Aorta (tissue), 5 donors: Measurements from ENCODE around the gene ZDHHC18. TPM values are rescaled to one million over a fixed set of nuclear protein-coding genes. Genes with fewer than 3 reads are reported as not detected.

Experiments
- ATAC-seq: fragments of 200-7000 bp; cut with Tn5 transposase; one replicate; pipeline ENCODE4 v1.9.1; 2022; ENCODE audit warnings: moderate library complexity; ENCODE audit not compliant: low FRiP score
- DNase-seq, 2 donors: peaks; one replicate each; pipeline ENCODE4 v3.0.0-alpha.2; 2020
- H3K27ac ChIP-seq, 2 donors: one replicate each; pipeline ENCODE4 v1.5.1; 2013; ENCODE audit warnings: low read length in 2 of 2, mild to moderate bottlenecking in 2 of 2, moderate library complexity in 2 of 2, control low read depth in 1 of 2, inconsistent platforms in 1 of 2, low read depth in 1 of 2
- H3K27me3 ChIP-seq, 2 donors: one replicate each; pipeline ENCODE4 v1.6.1; 2013; ENCODE audit warnings: control low read depth in 1 of 2, low read length in 1 of 2, mild to moderate bottlenecking in 1 of 2, moderate library complexity in 1 of 2; ENCODE audit not compliant: insufficient read depth in 2 of 2, control insufficient read depth in 1 of 2
- H3K36me3 ChIP-seq, 2 donors: one replicate each; pipeline ENCODE4 v1.6.1; 2013; ENCODE audit warnings: control low read depth in 1 of 2, low read length in 1 of 2, mild to moderate bottlenecking in 1 of 2; ENCODE audit not compliant: insufficient read depth in 2 of 2, control insufficient read depth in 1 of 2
- H3K4me1 ChIP-seq, 2 donors: one replicate each; pipeline ENCODE4 v1.6.1; 2013; ENCODE audit warnings: low read length in 2 of 2, control low read depth in 1 of 2, mild to moderate bottlenecking in 1 of 2, moderate library complexity in 1 of 2; ENCODE audit not compliant: insufficient read depth in 2 of 2, control insufficient read depth in 1 of 2
- H3K4me3 ChIP-seq, 2 donors: one replicate each; pipeline ENCODE4 v1.5.1; 2013; ENCODE audit warnings: low read length in 2 of 2, control low read depth in 1 of 2, mild to moderate bottlenecking in 1 of 2
- H3K9me3 ChIP-seq: one replicate; pipeline ENCODE4 v1.6.1; 2013; ENCODE audit warnings: mild to moderate bottlenecking, low read length; ENCODE audit not compliant: control insufficient read depth
- WGBS, 2 donors: extraction: QIAGEN DNeasy Blood & Tissue Kit; methylation state at CpG; one replicate each; pipeline ENCODE4 v1.1.7; 2013; 5-methylcytosine and 5-hydroxymethylcytosine counted together
- intact Hi-C, 2 donors: fragments of 100-400 bp; cut with DNase I; formaldehyde crosslinking; loops; one replicate each; pipeline versions ENCODE4 v1.14.2 to v1.15.0; 2022
- polyA plus RNA-seq, 2 donors: library from polyadenylated mRNA; stranded (reverse); fragments of 200-250 nt; gene quantifications; one replicate each; pipeline ENCODE4 v1.2.3, GENCODE V29; 2013
- total RNA-seq, 2 donors: library from RNA; stranded (reverse); fragmentation: NEBNext Ultra II Directional; extraction: Animal tissue kit (Norgen Biotek cat#: 25700); gene quantifications; one replicate each; pipeline ENCODE4 v1.2.1, GENCODE V29; 2021
- donor health status: healthy with polysubstance abuse.
- donor health status: Bipolar disorder and iron deficiency.
- donor health status: DM: no; HTN: no; CAD: no.
- donor health status: DM: no; HTN: no; CAD: no.
- donor health status: DM: yes; HTN: yes; CAD: no.

Gene ZDHHC18
- total and polyA plus RNA-seq, 4 donors: 8.0 to 21.4 (median 13.1) TPM

DNA sequence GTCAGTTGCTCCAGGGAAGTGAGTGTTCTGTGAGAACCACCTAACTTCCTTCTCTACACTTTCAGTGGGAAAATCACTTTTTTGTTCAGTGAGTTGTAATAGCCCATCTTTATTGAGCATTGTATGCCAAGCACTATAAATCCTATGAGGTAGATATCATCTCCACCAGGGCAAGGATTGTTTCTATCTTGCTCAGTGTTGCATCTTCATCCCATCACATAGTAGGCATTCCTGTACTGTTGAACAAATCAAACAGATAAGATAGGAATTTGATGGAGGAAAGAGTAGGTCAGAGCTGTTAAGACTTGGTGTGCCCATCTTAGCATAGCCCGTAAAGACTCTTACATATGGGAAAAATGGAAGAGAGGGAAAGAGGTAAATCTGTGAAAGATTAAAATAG is 41.6 kb upstream of the ZDHHC18 start:
- Histone ChIP-seq H3K4me3 (no peak overlapping the region), H3K27ac (peak overlapping the region in 1 of 2 donors; percentile 58), H3K36me3 (peaks cover 0 to 4% of the 10 kb centered on the region in 2 donors), H3K27me3 (no peaks in the 10 kb centered on the region), H3K9me3 (no peaks in the 10 kb centered on the region), H3K4me1 (peaks cover 0 to 2% of the 10 kb centered on the region in 2 donors)
- WGBS, 2 donors: 92 to 95% methylated on average over 1 of the region's 1 CpG
- DNase-seq (no peak), ATAC-seq (no peak)
- intact Hi-C loops: no loop called here

- H3K9me3 ChIP-seq: no peaks in the 10 kb centered on the region
- H3K4me3 ChIP-seq: no peak overlapping the region
- peak overlapping the region; percentile 68 to 81 for H3K27ac ChIP-seq
- peaks cover 0 to 2% of the 10 kb centered on the region in 2 donors for H3K4me1 ChIP-seq
- intact Hi-C loops: no loop called here
- H3K36me3 ChIP-seq: no peaks in the 10 kb centered on the region
- WGBS, 2 donors: 74 to 80% methylated on average over 5 of the region's 5 CpGs
- no peak for ATAC-seq
- H3K27me3 ChIP-seq: no peaks in the 10 kb centered on the region
- DNase-seq: no peak
These were observed 40.7 kb upstream of the ZDHHC18 start for GRCh38 chr1:26785611-26786436.

DNA sequence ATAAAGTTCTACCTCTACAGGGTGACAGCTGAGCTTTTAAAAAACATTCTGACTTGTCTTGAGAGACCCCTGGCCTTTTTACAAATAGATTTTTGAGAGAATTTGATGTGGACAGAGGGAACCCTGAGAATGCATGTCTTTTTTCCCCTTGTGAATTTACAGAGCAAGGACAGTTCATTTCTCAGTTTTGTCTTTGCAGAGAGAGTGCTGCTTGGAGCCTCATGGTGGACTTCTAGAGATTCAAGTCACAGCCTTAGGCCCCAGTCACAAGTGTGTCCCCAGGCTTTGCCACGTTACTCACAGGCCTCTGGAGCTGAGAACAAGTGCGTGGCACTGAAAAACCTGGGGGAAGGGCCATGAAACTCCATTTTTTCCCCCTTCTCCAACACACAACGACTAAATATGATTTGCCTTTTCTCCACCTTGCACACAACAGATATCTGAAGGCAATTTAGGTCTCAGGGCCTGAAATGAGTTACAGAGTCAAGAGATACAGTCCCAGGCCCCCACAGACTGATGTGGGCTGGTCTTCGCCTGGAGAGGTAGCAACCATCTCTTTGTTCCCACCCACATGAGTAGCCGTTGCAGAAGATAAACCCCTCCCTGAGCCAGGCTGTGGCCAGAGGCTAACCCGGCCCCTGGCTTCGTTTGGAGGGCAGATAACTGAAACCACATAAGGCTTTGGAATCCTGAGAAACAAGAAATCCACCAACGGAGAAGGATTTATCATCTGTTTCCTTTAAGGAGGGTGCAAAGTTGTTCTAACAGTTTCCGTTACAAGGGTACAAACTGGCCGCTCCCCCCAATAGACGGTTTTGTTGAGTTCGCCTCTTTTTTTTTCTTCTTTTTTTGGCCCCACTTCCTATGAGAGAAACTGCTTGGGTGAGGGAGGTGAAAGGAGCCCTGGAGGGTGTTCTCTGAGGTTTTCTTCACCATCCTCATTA is 39.8 kb upstream of the ZDHHC18 start:
- no peaks in the 10 kb centered on the region for H3K27me3 ChIP-seq
- DNase-seq: peak in 1 of 2 donors; percentile 82
- ATAC-seq: peak; percentile 73
- no peaks in the 10 kb centered on the region for H3K9me3 ChIP-seq
- no peaks in the 10 kb centered on the region for H3K36me3 ChIP-seq
- intact Hi-C loops: loop anchor here in 1 of 2 donors (1.0 kb wide), 1 partner anchor 90 kb away; the partner anchor contains the start of gene ARID1A
- 1% methylated on average over 12 of the region's 12 CpGs for WGBS, 2 donors
- peaks cover 0 to 2% of the 10 kb centered on the region in 2 donors for H3K4me1 ChIP-seq
- H3K4me3 ChIP-seq: peak overlapping the region; percentile 48 to 71
- H3K27ac ChIP-seq: peak overlapping the region; percentile 91 to 100

- intact Hi-C loops: loop anchor here in 1 of 2 donors (1.0 kb wide), 1 partner anchor 91 kb away; the partner anchor contains the start of gene ARID1A
- DNase-seq: no peak
- H3K4me1 ChIP-seq: peaks cover 0 to 2% of the 10 kb centered on the region in 2 donors
- peak overlapping the region; percentile 91 to 100 for H3K27ac ChIP-seq
- H3K4me3 ChIP-seq: peak overlapping the region; percentile 48 to 71
- H3K27me3 ChIP-seq: no peaks in the 10 kb centered on the region
- no peaks in the 10 kb centered on the region for H3K9me3 ChIP-seq
- no peaks in the 10 kb centered on the region for H3K36me3 ChIP-seq
- WGBS, 2 donors: 1% methylated on average over 11 of the region's 11 CpGs
- peak; percentile 33 for ATAC-seq
These were observed 39.1 kb upstream of the ZDHHC18 start for GRCh38 chr1:26787381-26787705.

- Histone ChIP-seq H3K9me3 (no peaks in the 10 kb centered on the region), H3K36me3 (no peaks in the 10 kb centered on the region), H3K27me3 (no peaks in the 10 kb centered on the region), H3K4me3 (peak within 1 kb of the TSS; percentile 48 to 71), H3K4me1 (peaks cover 0 to 2% of the 10 kb centered on the region in 2 donors), H3K27ac (peak within 1 kb of the TSS; percentile 91 to 100)
- ATAC-seq: peak; percentile 93
- DNase-seq: peak; percentile 93 to 96
- 0 to 1% methylated on average over 50 to 63 of the region's 63 CpGs for WGBS, 2 donors
- intact Hi-C loops: loop anchor here (1.0 to 2.0 kb wide), 3 partner anchors 92 to 95 kb away; partner anchors contain the start of gene ARID1A (in 1 of the 2)
These were observed 38.6 kb upstream of the ZDHHC18 start, which contains the start of gene PIGV for GRCh38 chr1:26787706-26788514. PIGV (plus strand) TSS chr1:26787950; CDS start chr1:26790816, 2,866 bp downstream.

GRCh38 chr1:26788515-26788785 is 38.0 kb upstream of the ZDHHC18 start:
- intact Hi-C loops: loop anchor here (1.0 to 2.0 kb wide), 2 partner anchors 95 to 96 kb away; no protein-coding TSS in a partner anchor
- no peaks in the 10 kb centered on the region for H3K36me3 ChIP-seq
- H3K4me1 ChIP-seq: peaks cover 0 to 2% of the 10 kb centered on the region in 2 donors
- no peaks in the 10 kb centered on the region for H3K27me3 ChIP-seq
- peak overlapping the region; percentile 91 to 100 for H3K27ac ChIP-seq
- ATAC-seq (no peak), DNase-seq (no peak)
- H3K4me3 ChIP-seq: peak overlapping the region; percentile 48 to 71
- H3K9me3 ChIP-seq: no peaks in the 10 kb centered on the region
- 2 to 3% methylated on average over 10 of the region's 10 CpGs for WGBS, 2 donors

DNA sequence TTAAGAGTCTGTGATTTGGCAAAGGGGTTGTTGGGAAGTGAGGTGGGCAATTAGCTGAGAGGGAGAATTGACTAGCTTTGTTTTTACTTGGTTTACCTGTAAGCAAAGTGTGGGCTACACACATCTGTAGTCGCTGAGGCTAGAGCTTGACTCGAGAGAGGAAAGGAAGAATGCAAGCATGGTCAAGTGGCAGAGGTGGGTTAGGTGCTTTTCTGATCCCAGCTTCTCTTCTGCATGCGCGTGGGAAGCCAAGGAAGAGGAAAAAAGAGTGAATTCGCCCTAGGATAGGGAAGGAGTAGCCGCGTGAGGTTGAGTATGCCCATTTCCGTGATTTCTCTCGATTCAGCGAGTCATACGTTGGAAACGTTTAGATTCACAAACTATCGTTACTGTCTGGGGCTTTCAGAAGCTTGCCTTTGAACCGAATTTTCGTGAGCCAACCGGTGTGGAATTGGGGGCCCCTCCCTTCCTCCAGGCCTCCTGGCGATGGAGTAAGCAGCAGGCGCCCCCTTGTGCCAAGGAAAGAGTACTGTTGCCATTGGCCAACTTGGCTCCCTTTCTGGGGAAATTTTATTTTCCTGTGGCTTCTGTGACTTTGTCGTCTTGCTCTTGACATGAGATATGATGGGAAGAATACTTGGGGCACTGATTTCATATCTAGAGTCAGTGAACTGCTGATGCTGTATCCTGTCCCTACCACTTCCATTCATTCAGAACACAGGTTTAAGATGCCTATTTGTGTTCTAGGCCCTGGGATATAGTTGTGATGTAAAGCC is 37.5 kb upstream of the ZDHHC18 start:
- WGBS, 2 donors: 0% methylated on average over 19 of the region's 19 CpGs
- Histone ChIP-seq H3K9me3 (no peaks in the 10 kb centered on the region), H3K27ac (peak overlapping the region; percentile 91 to 100), H3K36me3 (no peaks in the 10 kb centered on the region), H3K4me3 (peak overlapping the region; percentile 48 to 71), H3K27me3 (no peaks in the 10 kb centered on the region), H3K4me1 (peaks cover 0 to 2% of the 10 kb centered on the region in 2 donors)
- peak; percentile 85 for ATAC-seq
- intact Hi-C loops: loop anchor here (1.0 to 2.0 kb wide), 3 partner anchors 96 to 187 kb away; no protein-coding TSS in a partner anchor
- DNase-seq: peak; percentile 92 to 93
